GM21825 (cell line): Measurements from ENCODE around the gene ZFHX2.

ENCODE experiments used
- ATAC-seq: cut with Tn5 transposase; IDR thresholded peaks from one replicate; pipeline ENCODE4 v1.9.1; 2021; ENCODE audit warnings: mild to moderate bottlenecking, moderate library complexity; ENCODE audit not compliant: unreplicated experiment

The ZFHX2 gene

DNA sequence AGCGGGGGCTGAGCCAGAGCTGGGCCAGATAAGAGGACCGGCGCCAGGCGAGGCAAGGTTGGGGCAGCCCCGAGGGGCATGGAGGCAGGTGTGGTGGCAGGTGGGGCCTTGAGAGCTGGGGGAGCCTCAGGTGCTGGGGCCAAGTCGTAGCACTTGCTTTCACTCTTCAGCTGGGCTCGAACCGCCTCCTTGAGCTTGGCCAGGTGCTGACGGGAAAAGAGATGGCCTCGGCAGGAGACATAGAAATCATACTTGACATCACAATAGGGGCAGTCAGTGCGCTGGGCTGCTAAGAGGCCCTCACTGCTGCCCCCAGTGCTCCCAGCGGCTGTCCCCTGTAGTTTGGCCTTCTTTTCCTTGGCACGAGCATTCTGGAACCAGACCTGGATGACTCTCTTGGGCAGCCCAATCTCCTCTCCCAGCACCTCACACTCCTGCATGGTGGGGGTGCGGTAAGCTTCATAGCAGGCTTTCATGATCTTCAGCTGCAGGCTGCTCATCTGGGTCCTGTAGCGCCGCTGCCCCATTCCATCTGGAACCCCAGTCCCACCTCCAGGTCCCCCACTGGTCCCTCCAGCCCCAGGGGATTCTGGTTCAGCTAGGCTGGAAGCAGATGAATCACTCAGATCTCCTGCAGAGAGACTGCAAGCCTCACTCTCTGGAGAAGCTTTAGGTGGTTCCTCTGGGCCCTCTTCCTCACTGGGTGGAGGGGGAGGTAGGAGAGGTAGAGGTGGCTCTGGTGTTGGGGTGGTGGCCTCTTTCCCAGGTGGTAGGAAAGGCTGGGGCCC is 28.1 kb downstream of the ZFHX2 start:
- no peak for ATAC-seq

DNA sequence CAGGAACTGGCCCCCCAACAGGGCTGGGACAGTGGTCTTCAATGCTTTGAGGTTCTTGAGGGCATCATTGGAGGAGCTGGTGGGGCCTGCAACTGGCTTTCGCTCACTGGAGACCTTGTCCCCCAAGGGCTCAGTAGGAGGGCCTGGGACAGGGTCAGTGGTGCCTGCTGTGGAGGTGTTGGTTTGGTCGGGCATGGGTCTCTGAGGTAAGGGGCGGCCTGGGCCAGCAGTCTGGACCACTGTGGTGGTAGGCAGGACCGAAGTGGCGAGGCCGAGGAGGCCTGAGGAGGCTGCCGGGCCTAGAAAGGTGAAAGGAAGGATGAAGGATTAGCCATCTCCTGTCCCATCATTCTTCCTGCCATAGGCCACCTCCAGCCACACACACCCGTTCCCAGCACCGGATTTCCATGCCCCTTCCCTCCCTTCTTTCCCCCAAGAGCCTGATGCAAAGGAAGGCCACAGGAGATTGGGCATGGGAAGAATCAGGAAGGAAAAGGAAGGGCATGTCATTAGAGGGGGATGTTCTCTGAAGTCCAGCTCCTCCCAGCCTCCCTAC is 28.8 kb downstream of the ZFHX2 start:
- ATAC-seq, result no peak

GRCh38 chr14:23521785-23522640 is 29.6 kb downstream of the ZFHX2 start:
- ATAC-seq, result no peak

- ATAC-seq, result no peak
Observed at GRCh38 chr14:23520899-23521533, 30.5 kb downstream of the ZFHX2 start.

DNA sequence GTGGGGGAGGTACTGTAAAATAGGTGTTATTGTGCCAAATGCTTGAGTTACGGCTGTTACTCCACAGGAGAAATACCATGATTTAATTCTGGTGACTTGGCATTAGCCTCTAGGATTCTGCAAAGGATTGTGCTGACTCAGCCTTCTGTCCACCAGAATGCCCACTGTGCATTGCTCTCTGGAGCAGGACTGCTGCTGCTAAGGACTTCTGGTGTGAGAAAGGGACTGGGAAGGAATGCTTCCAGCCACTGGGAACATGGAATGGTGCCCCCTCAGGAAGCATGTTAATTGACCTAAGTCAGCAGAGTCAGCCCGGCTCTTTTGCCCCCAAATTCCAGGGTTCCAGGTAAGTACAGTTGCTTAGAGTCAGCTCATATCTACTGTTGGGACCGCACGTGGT is 32.9 kb downstream of the ZFHX2 start:
- ATAC-seq, result no peak

GRCh38 chr14:23517650-23518326 is 33.8 kb downstream of the ZFHX2 start:
- no peak for ATAC-seq

DNA sequence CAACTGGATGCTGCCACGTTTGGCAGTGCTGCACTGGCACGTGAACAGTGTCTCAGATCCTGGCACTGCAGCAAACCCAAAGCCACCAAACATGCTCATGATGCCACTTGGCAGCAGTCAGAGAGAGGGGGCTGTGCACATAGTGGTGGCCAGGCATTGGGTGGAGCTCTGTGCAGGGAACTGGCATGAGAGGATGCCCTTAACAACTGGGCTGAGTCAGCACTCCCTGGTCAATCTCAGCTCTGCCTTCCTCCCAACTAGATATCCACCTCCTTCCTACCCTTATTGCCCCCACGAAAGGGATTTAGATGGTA is 37.0 kb downstream of the ZFHX2 start:
- no peak for ATAC-seq

- no peak for ATAC-seq
Observed at GRCh38 chr14:23513818-23514643, 37.5 kb downstream of the ZFHX2 start.

- ATAC-seq, result no peak
Observed at GRCh38 chr14:23513005-23513817, 38.4 kb downstream of the ZFHX2 start.

- no peak for ATAC-seq
Observed at GRCh38 chr14:23512156-23512555, 39.4 kb downstream of the ZFHX2 start.

DNA sequence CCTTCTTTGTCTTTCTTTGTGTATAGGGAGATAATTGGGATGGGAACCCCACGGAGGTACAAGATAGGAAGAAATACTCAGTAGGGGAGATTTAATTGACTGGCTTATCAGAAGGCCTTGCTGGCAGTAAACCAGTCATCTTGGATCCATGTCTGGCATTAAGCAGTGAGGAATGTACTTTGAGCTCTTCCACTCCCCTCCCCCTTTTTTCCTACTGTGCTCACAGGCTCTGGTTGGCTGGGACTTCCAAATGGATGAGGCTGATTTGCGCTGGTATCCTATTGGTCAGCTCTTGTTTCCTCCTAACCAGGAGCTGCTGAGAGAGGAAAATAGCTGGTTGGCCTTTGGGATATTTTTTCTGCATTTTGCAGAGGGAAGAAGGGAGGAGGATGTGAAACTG is 57.3 kb downstream of the ZFHX2 start:
- ATAC-seq, result no peak

DNA sequence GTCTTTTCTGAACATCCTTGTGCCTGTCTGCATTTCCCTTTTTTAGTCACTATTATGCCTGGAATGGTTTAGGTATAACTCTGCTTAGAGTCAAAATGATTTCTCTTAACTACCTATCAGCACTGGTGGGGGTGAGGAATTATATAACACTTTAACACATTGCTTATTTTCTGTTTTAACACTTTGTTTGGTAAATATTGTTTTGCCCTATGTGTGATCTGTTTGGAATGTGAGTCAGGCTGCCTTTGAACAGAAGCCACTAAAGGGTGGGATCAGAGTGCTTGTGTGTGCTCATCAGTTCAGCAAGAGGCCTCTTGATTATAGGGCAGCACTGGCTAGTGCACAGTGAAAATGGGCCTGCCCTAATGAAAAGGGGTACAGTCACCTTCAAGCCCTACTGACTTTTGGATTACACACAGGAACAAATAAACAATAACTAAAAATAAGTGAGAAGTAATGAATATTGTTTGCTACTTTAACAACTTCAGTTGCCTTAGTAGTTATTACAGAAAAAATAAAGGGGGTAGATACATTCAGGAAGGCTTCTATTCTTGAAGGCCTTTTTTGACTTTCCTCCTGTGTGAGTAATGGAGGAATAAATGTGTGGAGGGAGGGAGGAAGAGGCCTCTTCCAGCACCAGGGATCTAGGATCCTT is 58.8 kb downstream of the ZFHX2 start:
- ATAC-seq, result no peak

GRCh38 chr14:23487216-23487615 is 64.3 kb downstream of the ZFHX2 start:
- ATAC-seq, result no peak

DNA sequence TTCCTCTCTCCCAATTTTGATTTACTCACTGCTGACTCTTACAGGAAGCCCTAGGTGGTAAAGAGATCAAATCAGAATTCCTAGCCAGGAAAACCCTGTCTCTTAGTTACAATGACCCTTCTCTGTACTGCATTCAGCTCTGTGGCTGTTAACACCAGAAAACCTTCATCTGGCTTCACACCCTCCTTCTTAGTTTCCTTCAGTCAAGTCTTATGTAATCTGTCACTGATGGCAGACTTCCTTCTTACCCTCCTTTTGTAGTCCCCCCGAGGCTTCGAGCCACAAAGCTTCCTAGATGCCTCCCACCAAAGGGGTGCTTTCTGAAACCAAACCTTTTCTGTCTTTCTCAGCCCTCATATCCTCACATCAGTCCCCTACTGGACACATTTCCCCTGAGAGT is 65.5 kb downstream of the ZFHX2 start:
- no peak for ATAC-seq

GRCh38 chr14:23485326-23485725 is 66.2 kb downstream of the ZFHX2 start:
- ATAC-seq, result no peak

- ATAC-seq, result no peak
Observed at GRCh38 chr14:23483236-23483854, 68.2 kb downstream of the ZFHX2 start.

DNA sequence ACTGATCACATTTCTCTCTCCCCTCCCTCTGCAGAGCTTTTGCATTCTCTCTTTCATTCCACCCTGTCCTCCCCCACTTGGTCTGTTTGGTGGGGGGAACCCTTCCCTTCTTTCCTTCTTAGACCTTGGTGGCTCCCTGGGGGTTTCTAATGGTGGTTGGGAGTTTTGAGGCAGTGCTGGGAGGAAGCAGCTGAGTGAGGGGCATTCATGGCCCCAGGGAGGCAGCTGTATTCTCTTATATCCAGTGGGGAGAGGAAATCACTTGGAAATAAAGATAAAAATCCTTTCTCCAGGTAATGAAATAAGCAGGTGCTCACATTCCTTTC is 68.8 kb downstream of the ZFHX2 start:
- no peak for ATAC-seq

GRCh38 chr14:23481979-23482822 is 69.4 kb downstream of the ZFHX2 start:
- no peak for ATAC-seq
